Liver (tissue), 9 donors: ENCODE data around the gene GALNT17. TPM values are rescaled to one million over a fixed set of nuclear protein-coding genes. Genes with fewer than 3 reads are reported as not detected.

Experiments
- DNase-seq: peaks from one replicate; pipeline ENCODE4 v3.0.0-alpha.2; 2017; ENCODE audit warnings: low spot score
- H3K27ac ChIP-seq, 2 donors: one replicate each; pipeline ENCODE4 v1.7.0; 2013; ENCODE audit warnings: inconsistent platforms in 2 of 2, low read length in 2 of 2, control low read depth in 1 of 2, low read depth in 1 of 2, mild to moderate bottlenecking in 1 of 2
- H3K27me3 ChIP-seq, 4 donors: one replicate each; pipeline versions ENCODE4 v1.6.1 to v1.7.0; 2013; ENCODE audit warnings: low read length in 3 of 4, inconsistent platforms in 1 of 4, mild to moderate bottlenecking in 1 of 4, moderate library complexity in 1 of 4; ENCODE audit not compliant: control insufficient read depth in 4 of 4, insufficient read depth in 4 of 4
- H3K36me3 ChIP-seq, 4 donors: one replicate each; pipeline versions ENCODE4 v1.6.1 to v1.7.0; 2013; ENCODE audit warnings: low read length in 3 of 4, mild to moderate bottlenecking in 3 of 4, low read depth in 1 of 4, moderate library complexity in 1 of 4; ENCODE audit not compliant: control insufficient read depth in 4 of 4, insufficient read depth in 3 of 4
- H3K4me1 ChIP-seq, 4 donors: one replicate each; pipeline versions ENCODE4 v1.6.1 to v1.7.0; 2013; ENCODE audit warnings: low read length in 3 of 4, mild to moderate bottlenecking in 3 of 4, moderate library complexity in 1 of 4; ENCODE audit not compliant: control insufficient read depth in 4 of 4, insufficient read depth in 4 of 4
- H3K4me3 ChIP-seq, 3 donors: one replicate each; pipeline versions ENCODE4 v1.6.1 to v1.7.0; 2013; ENCODE audit warnings: low read length in 3 of 3, control low read depth in 1 of 3, low read depth in 1 of 3, mild to moderate bottlenecking in 1 of 3
- H3K9ac ChIP-seq, 2 donors: one replicate each; pipeline ENCODE4 v1.7.0; 2013; ENCODE audit warnings: low read length in 2 of 2, mild to moderate bottlenecking in 2 of 2, moderate library complexity in 2 of 2, control low read depth in 1 of 2, low read depth in 1 of 2
- H3K9me3 ChIP-seq, 4 donors: one replicate each; pipeline versions ENCODE4 v1.6.1 to v1.7.0; 2013; ENCODE audit warnings: low read length in 3 of 4; ENCODE audit not compliant: control insufficient read depth in 4 of 4
- ATF3 ChIP-seq: IDR thresholded peaks from 2 replicates; pipeline ENCODE4 v1.6.1; 2016; ENCODE audit warnings: antibody characterized with exemption
- CTCF ChIP-seq: fragments of 150-350 bp; IDR thresholded peaks from 2 replicates; pipeline ENCODE4 v1.5.1; 2017; ENCODE audit warnings: improper control_type of control experiment, low read depth, low read length; ENCODE audit not compliant: missing input control
- EGR1 ChIP-seq, 2 donors: IDR thresholded peaks; 2 replicates each; pipeline ENCODE4 v1.6.1; 2016 to 2018; ENCODE audit warnings: antibody characterized with exemption in 2 of 2, low read depth in 2 of 2
- FOXA1 ChIP-seq: IDR thresholded peaks from 2 replicates; pipeline ENCODE4 v1.6.1; 2016; ENCODE audit warnings: antibody characterized with exemption
- FOXA2 ChIP-seq: IDR thresholded peaks from 2 replicates; pipeline ENCODE4 v1.6.1; 2016; ENCODE audit warnings: antibody characterized with exemption
- GABPA ChIP-seq, 2 donors: IDR thresholded peaks in 1 of 2; conservative IDR thresholded peaks in 1 of 2; 2 replicates each; pipeline ENCODE4 v1.6.1; 2016; ENCODE audit warnings: antibody characterized with exemption in 2 of 2, mild to moderate bottlenecking in 1 of 2, moderate library complexity in 1 of 2
- HNF4A ChIP-seq, 2 donors: conservative IDR thresholded peaks; 2 replicates each; pipeline ENCODE4 v1.6.1; 2016; ENCODE audit warnings: antibody characterized with exemption in 2 of 2, mild to moderate bottlenecking in 2 of 2
- HNF4G ChIP-seq: IDR thresholded peaks from 2 replicates; pipeline ENCODE4 v1.6.1; 2016; ENCODE audit warnings: antibody characterized with exemption
- JUND ChIP-seq, 2 donors: IDR thresholded peaks; 2 replicates each; pipeline ENCODE4 v1.6.1; 2016; ENCODE audit warnings: antibody characterized with exemption in 2 of 2
- MAX ChIP-seq: IDR thresholded peaks from 2 replicates; pipeline ENCODE4 v1.6.1; 2016; ENCODE audit warnings: antibody characterized with exemption
- NR2F2 ChIP-seq: IDR thresholded peaks from 2 replicates; pipeline ENCODE4 v1.6.1; 2016; ENCODE audit warnings: antibody characterized with exemption
- RAD21 ChIP-seq, 2 donors: IDR thresholded peaks; 2 replicates each; pipeline ENCODE4 v1.6.1; 2016; ENCODE audit warnings: antibody characterized with exemption in 2 of 2, mild to moderate bottlenecking in 2 of 2
- REST ChIP-seq: IDR thresholded peaks from 2 replicates; pipeline ENCODE4 v1.6.1; 2016; ENCODE audit warnings: antibody characterized with exemption, mild to moderate bottlenecking
- RXRA ChIP-seq, 2 donors: IDR thresholded peaks; 2 replicates each; pipeline ENCODE4 v1.6.1; 2017 to 2018; ENCODE audit warnings: antibody characterized with exemption in 2 of 2, mild to moderate bottlenecking in 1 of 2
- SP1 ChIP-seq: IDR thresholded peaks from 2 replicates; pipeline ENCODE4 v1.6.1; 2018; ENCODE audit warnings: antibody characterized with exemption, mild to moderate bottlenecking
- TAF1 ChIP-seq: conservative IDR thresholded peaks from 2 replicates; pipeline ENCODE4 v1.6.1; 2016; ENCODE audit warnings: antibody characterized with exemption, mild to moderate bottlenecking
- YY1 ChIP-seq: IDR thresholded peaks from 2 replicates; pipeline ENCODE4 v1.6.1; 2016; ENCODE audit warnings: antibody characterized with exemption, mild to moderate bottlenecking
- ZBTB33 ChIP-seq: IDR thresholded peaks from 2 replicates; pipeline ENCODE4 v1.6.1; 2016; ENCODE audit warnings: antibody characterized with exemption
- WGBS: extraction: QIAGEN DNeasy Blood & Tissue Kit; methylation state at CpG from one replicate; pipeline ENCODE4 v1.1.7; 2013; 5-methylcytosine and 5-hydroxymethylcytosine counted together
- polyA plus RNA-seq, 2 donors: library from polyadenylated mRNA; stranded (reverse) in 1 of 2; unstranded in 1 of 2; fragments of 200-250 nt in 1 of 2; fragments of >200 nt in 1 of 2; fragmentation: Nextera tagmentation in 1 of 2; extraction: Ambion mirVana in 1 of 2; gene quantifications; one replicate each; pipeline versions ENCODE4 v1.2.1 to v1.2.3, GENCODE V29; 2013 to 2015
- total RNA-seq, 2 donors: library from RNA; depleted of rRNA; stranded (reverse); fragments of >200 nt; gene quantifications; one replicate each; pipeline ENCODE4 v1.2.3, GENCODE V29; 2014
- donor health status: healthy.
- donor health status: healthy.
- donor health status: healthy.
- donor health status: healthy.
- donor health status: healthy.

The GALNT17 gene
- total and polyA plus RNA-seq, 4 donors, result 0.10 to 0.42 (median 0.37) TPM; not detected in 1

- H3K9ac ChIP-seq, result no peak overlapping the region
- peaks cover 0 to 17% (median 4%) of the 10 kb centered on the region in 4 donors for H3K9me3 ChIP-seq
- no peak overlapping the region for H3K27ac ChIP-seq
- WGBS, result 82% methylated on average over 5 of the region's 5 CpGs
- no peaks in the 10 kb centered on the region for H3K36me3 ChIP-seq
- H3K27me3 ChIP-seq, result no peaks in the 10 kb centered on the region
- H3K4me3 ChIP-seq, result no peak overlapping the region
- no peak for DNase-seq
- TF ChIP-seq FOXA1 (no peak), YY1 (no peak), REST (no peak), TAF1 (no peak), RAD21 (IDR thresholded peaks at IDR 0.05) (no peak), HNF4A (conservative IDR thresholded peaks at IDR 0.05) (no peak), EGR1 (IDR thresholded peaks at IDR 0.05; ENCODE audit: low read depth in 2 of 2) (no peak), GABPA (IDR thresholded peaks at IDR 0.05 in 1 of 2, conservative IDR thresholded peaks at IDR 0.05 in 1 of 2) (no peak), RXRA (IDR thresholded peaks at IDR 0.05) (no peak), ZBTB33 (no peak), JUND (IDR thresholded peaks at IDR 0.05) (no peak), NR2F2 (no peak), FOXA2 (no peak), MAX (no peak), ATF3 (no peak)
- H3K4me1 ChIP-seq, result no peaks in the 10 kb centered on the region
Measured at GRCh38 chr7:71384094-71384493, 252.2 kb downstream of the GALNT17 start.

- Histone ChIP-seq H3K27me3 (no peaks in the 10 kb centered on the region), H3K27ac (no peak overlapping the region), H3K4me1 (no peaks in the 10 kb centered on the region), H3K36me3 (no peaks in the 10 kb centered on the region), H3K9me3 (peaks cover 0 to 9% (median 2%) of the 10 kb centered on the region in 4 donors), H3K9ac (no peak overlapping the region), H3K4me3 (no peak overlapping the region)
- WGBS, result 74% methylated on average over 5 of the region's 5 CpGs
- DNase-seq, result no peak
- TF ChIP-seq TAF1 (no peak), FOXA2 (no peak), YY1 (no peak), RAD21 (IDR thresholded peaks at IDR 0.05) (no peak), GABPA (IDR thresholded peaks at IDR 0.05 in 1 of 2, conservative IDR thresholded peaks at IDR 0.05 in 1 of 2) (no peak), MAX (no peak), HNF4G (no peak), ATF3 (no peak), CTCF (no peak), FOXA1 (no peak), REST (no peak), RXRA (IDR thresholded peaks at IDR 0.05) (no peak), SP1 (no peak)
Measured at GRCh38 chr7:71385330-71385729, 253.4 kb downstream of the GALNT17 start.
